ENCODE data around the gene DNA2.
A peak's percentile ranks its signal among the peaks of the same experiment; 100 is the strongest.
"Not testable (repeated sequence)": the region's sequence is repeated elsewhere in the genome, so short reads cannot be mapped to it uniquely, and the experiment has no call there.

DNA2 gene

DNA sequence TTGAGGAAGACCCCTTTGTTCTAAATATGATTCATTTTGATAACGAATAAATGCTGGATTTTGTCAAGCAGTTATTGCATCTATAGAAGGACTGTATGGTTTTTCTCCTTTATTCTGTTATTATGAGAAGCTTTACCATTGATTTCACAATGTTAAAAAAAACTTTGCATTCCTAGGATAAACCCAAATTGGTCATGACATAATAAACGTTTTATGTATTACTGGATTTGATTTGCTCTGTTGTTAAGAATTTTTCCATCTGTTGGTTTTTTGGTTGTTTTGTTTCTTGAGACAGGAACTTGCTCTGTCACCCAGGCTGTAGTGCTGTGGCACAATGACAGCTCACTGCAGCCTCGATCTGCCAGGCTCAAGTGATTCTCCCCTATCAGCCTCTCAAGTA, 2.2 kb upstream of the DNA2 start:
- H3K4me3 ChIP-seq (replicated peaks; ENCODE audit: insufficient read depth, low read length) = no peak overlapping the region
- H3K27ac ChIP-seq (replicated peaks) = no peak overlapping the region
- no peaks in the 10 kb centered on the region for H3K27me3 ChIP-seq (ENCODE audit: insufficient read depth, poor library complexity, severe bottlenecking)
- TF ChIP-seq, protein P1, sequence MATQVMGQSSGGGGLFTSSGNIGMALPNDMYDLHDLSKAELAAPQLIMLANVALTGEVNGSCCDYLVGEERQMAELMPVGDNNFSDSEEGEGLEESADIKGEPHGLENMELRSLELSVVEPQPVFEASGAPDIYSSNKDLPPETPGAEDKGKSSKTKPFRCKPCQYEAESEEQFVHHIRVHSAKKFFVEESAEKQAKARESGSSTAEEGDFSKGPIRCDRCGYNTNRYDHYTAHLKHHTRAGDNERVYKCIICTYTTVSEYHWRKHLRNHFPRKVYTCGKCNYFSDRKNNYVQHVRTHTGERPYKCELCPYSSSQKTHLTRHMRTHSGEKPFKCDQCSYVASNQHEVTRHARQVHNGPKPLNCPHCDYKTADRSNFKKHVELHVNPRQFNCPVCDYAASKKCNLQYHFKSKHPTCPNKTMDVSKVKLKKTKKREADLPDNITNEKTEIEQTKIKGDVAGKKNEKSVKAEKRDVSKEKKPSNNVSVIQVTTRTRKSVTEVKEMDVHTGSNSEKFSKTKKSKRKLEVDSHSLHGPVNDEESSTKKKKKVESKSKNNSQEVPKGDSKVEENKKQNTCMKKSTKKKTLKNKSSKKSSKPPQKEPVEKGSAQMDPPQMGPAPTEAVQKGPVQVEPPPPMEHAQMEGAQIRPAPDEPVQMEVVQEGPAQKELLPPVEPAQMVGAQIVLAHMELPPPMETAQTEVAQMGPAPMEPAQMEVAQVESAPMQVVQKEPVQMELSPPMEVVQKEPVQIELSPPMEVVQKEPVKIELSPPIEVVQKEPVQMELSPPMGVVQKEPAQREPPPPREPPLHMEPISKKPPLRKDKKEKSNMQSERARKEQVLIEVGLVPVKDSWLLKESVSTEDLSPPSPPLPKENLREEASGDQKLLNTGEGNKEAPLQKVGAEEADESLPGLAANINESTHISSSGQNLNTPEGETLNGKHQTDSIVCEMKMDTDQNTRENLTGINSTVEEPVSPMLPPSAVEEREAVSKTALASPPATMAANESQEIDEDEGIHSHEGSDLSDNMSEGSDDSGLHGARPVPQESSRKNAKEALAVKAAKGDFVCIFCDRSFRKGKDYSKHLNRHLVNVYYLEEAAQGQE (IDR thresholded peaks at IDR 0.05; ENCODE audit: insufficient replicate concordance, low read depth) = no peak
- no peak for TF ChIP-seq POLR2AphosphoS5 (IDR thresholded peaks at IDR 0.05; ENCODE audit: low read depth)
- no peak for TF ChIP-seq SPI1 (IDR thresholded peaks at IDR 0.05; ENCODE audit: borderline replicate concordance, low read depth)
- TF ChIP-seq, protein P2, sequence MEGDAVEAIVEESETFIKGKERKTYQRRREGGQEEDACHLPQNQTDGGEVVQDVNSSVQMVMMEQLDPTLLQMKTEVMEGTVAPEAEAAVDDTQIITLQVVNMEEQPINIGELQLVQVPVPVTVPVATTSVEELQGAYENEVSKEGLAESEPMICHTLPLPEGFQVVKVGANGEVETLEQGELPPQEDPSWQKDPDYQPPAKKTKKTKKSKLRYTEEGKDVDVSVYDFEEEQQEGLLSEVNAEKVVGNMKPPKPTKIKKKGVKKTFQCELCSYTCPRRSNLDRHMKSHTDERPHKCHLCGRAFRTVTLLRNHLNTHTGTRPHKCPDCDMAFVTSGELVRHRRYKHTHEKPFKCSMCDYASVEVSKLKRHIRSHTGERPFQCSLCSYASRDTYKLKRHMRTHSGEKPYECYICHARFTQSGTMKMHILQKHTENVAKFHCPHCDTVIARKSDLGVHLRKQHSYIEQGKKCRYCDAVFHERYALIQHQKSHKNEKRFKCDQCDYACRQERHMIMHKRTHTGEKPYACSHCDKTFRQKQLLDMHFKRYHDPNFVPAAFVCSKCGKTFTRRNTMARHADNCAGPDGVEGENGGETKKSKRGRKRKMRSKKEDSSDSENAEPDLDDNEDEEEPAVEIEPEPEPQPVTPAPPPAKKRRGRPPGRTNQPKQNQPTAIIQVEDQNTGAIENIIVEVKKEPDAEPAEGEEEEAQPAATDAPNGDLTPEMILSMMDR (IDR thresholded peaks at IDR 0.05; ENCODE audit: insufficient read depth, low read length) = no peak
- no peak for TF ChIP-seq GABPA (IDR thresholded peaks at IDR 0.05; ENCODE audit: low read depth)
- DNase-seq (ENCODE audit: low read depth in 1 of 2, low spot score in 1 of 2) = no peak

DNA sequence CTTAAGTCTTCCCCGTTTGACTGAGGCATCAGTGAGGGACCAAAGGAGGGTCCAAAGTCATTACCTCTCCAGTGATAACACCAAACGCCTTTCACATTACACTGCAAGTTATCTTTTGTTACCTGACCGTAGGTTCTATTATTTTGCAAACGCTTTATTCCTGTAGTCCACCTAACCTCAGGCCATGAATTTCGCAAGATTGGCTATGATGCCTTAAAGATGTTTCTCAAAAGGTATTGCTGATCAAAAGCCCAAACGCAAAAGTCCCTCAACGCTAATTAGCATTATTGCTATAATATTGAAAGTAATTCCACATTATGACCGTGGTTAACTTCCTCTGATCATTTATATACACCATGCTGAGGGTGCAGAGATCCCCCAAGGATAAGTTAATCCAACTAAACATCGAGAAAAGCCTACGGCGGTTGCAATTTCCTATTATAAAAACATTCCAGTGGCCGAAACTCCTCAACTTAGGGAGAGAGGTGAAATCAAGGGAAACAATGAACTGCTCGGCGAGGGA, 649 bp downstream of the DNA2 start:
- Histone ChIP-seq H3K27me3 (ENCODE audit: insufficient read depth, poor library complexity, severe bottlenecking) (no peaks in the 10 kb centered on the region), H3K4me3 (replicated peaks; ENCODE audit: insufficient read depth, low read length) (peak overlapping the region; percentile 76), H3K27ac (replicated peaks) (peak overlapping the region; percentile 85)
- TF ChIP-seq, protein P2 (IDR thresholded peaks at IDR 0.05; ENCODE audit: insufficient read depth, low read length) = no peak
- no peak for TF ChIP-seq SPI1 (IDR thresholded peaks at IDR 0.05; ENCODE audit: borderline replicate concordance, low read depth)
- no peak for DNase-seq (ENCODE audit: low read depth in 1 of 2, low spot score in 1 of 2)

DNA sequence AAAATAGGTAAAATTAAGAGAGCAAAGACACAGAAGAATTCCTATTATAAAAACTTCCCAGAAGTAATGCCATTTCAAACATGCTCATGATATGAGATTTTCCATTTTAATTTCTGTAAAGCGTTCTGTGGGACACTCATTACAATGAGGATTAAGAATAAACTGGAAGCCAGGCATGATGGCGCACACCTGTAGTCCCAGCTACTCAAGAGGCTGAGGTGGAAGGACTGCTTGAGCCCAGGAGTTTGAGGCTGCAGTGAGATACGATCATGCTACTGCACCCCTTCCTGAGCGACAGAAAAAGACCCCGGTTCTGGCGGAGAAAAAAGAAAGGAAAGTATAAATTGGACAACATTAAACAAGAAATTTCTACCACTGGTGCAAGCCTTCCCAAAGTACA, 1.5 kb downstream of the DNA2 start:
- H3K27ac ChIP-seq (replicated peaks) = peak overlapping the region; percentile 85
- DNase-seq (ENCODE audit: low read depth in 1 of 2, low spot score in 1 of 2) = no peak
- peak overlapping the region; percentile 76 for H3K4me3 ChIP-seq (replicated peaks; ENCODE audit: insufficient read depth, low read length)
- H3K27me3 ChIP-seq (ENCODE audit: insufficient read depth, poor library complexity, severe bottlenecking) = no peaks in the 10 kb centered on the region
- no peak for TF ChIP-seq GABPA (IDR thresholded peaks at IDR 0.05; ENCODE audit: low read depth)
- TF ChIP-seq SPI1 (IDR thresholded peaks at IDR 0.05; ENCODE audit: borderline replicate concordance, low read depth) = no peak
- TF ChIP-seq POLR2AphosphoS5 (IDR thresholded peaks at IDR 0.05; ENCODE audit: low read depth) = no peak
- TF ChIP-seq, protein P2 (IDR thresholded peaks at IDR 0.05; ENCODE audit: insufficient read depth, low read length) = no peak
- TF ChIP-seq, protein P1 (IDR thresholded peaks at IDR 0.05; ENCODE audit: insufficient replicate concordance, low read depth) = no peak

DNA sequence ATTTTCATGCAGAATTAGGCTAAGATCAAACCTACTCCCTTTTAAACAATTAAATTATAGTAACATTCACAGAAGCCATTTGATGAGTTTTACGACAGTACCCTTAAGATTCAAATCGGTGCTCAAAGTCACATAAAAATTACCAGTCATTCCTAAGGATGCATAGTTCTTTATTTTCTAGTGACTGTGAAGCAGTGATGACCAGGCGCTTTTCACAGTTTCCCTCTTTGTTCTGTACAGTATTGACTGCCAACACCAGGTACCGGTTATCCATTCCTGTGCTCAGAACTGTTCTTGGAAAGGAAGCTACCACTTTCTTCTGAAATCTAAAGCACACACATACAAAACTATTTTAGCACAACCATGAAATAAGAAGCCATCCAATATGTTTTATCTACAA, 1.9 kb downstream of the DNA2 start:
- H3K4me3 ChIP-seq (replicated peaks; ENCODE audit: insufficient read depth, low read length) = no peak overlapping the region
- H3K27ac ChIP-seq (replicated peaks) = no peak overlapping the region
- no peak for TF ChIP-seq POLR2AphosphoS5 (IDR thresholded peaks at IDR 0.05; ENCODE audit: low read depth)
- no peak for TF ChIP-seq SPI1 (IDR thresholded peaks at IDR 0.05; ENCODE audit: borderline replicate concordance, low read depth)
- TF ChIP-seq, protein P1 (IDR thresholded peaks at IDR 0.05; ENCODE audit: insufficient replicate concordance, low read depth) = no peak
- TF ChIP-seq GABPA (IDR thresholded peaks at IDR 0.05; ENCODE audit: low read depth) = no peak
- TF ChIP-seq, protein P2 (IDR thresholded peaks at IDR 0.05; ENCODE audit: insufficient read depth, low read length) = no peak
- DNase-seq (ENCODE audit: low read depth in 1 of 2, low spot score in 1 of 2) = no peak
- H3K27me3 ChIP-seq (ENCODE audit: insufficient read depth, poor library complexity, severe bottlenecking) = no peaks in the 10 kb centered on the region

DNA sequence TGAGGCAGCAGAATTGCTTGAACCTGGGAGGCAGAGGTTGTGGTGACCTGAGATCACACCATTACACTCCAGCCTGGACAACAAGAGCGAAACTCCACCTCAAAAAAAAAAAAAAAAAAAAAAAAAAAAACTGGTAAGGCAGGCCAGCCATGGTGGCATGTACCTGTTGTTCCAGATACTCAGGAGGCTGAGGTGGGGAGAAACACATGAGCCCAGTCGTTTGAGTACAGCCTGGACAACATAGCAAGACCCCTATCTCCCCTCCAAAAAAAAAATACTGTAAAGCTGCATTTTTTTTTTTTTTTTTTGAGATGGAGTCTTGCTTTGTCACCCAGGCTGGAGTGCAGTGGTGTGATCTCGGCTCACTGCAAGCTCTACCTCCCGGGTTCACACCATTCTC, 7.0 kb downstream of the DNA2 start:
- not testable (repeated sequence) for DNase-seq (ENCODE audit: low read depth in 1 of 2, low spot score in 1 of 2); H3K27ac ChIP-seq (replicated peaks); H3K4me3 ChIP-seq (replicated peaks; ENCODE audit: insufficient read depth, low read length); H3K27me3 ChIP-seq (ENCODE audit: insufficient read depth, poor library complexity, severe bottlenecking)

All from HL-60 (cell line).